CD4-positive, alpha-beta T cell treated with Interleukin-6 at 100 ng/mL for 8 hours (primary cell): ENCODE data around the gene GSG1L.
"Not testable (repeated sequence)": the region's sequence is repeated elsewhere in the genome, so short reads cannot be mapped to it uniquely, and the experiment has no call there.

Experiments used
- DNase-seq: peaks from one replicate; pipeline ENCODE4 v3.0.0-alpha.2; 2020; ENCODE audit warnings: mixed read lengths, low spot score

GSG1L gene

GRCh38 chr16:27950206-27950887, 113.2 kb downstream of the GSG1L start:
- no peak for DNase-seq

- no peak for DNase-seq
Measured at GRCh38 chr16:27947696-27948095, 115.8 kb downstream of the GSG1L start.

- no peak for DNase-seq
Measured at GRCh38 chr16:27945233-27945973, 118.1 kb downstream of the GSG1L start.

GRCh38 chr16:27943766-27944165, 119.7 kb downstream of the GSG1L start:
- no peak for DNase-seq

- DNase-seq, result not testable (repeated sequence)
Measured at GRCh38 chr16:27942071-27942470, 121.4 kb downstream of the GSG1L start.

GRCh38 chr16:27935076-27935475, 128.4 kb downstream of the GSG1L start:
- no peak for DNase-seq

- DNase-seq, result no peak
Measured at GRCh38 chr16:27932542-27933135, 130.9 kb downstream of the GSG1L start.

- DNase-seq, result no peak
Measured at GRCh38 chr16:27929818-27930217, 133.7 kb downstream of the GSG1L start.

- no peak for DNase-seq
Measured at GRCh38 chr16:27928542-27928941, 135.0 kb downstream of the GSG1L start.

- no peak for DNase-seq
Measured at GRCh38 chr16:27927266-27927901, 136.1 kb downstream of the GSG1L start.

GRCh38 chr16:27925612-27926011, 137.9 kb downstream of the GSG1L start:
- no peak for DNase-seq

GRCh38 chr16:27924411-27925118, 138.9 kb downstream of the GSG1L start:
- DNase-seq, result no peak

- no peak for DNase-seq
Measured at GRCh38 chr16:27923751-27924150, 139.8 kb downstream of the GSG1L start.

- no peak for DNase-seq
Measured at GRCh38 chr16:27922433-27922832, 141.1 kb downstream of the GSG1L start.

GRCh38 chr16:27921134-27921533, 142.4 kb downstream of the GSG1L start:
- DNase-seq, result no peak

- no peak for DNase-seq
Measured at GRCh38 chr16:27920391-27920891, 143.1 kb downstream of the GSG1L start.

GRCh38 chr16:27918755-27919154, 144.8 kb downstream of the GSG1L start:
- DNase-seq, result no peak

- DNase-seq, result no peak
Measured at GRCh38 chr16:27917949-27918348, 145.6 kb downstream of the GSG1L start.

- no peak for DNase-seq
Measured at GRCh38 chr16:27911486-27911885, 152.0 kb downstream of the GSG1L start.

GRCh38 chr16:27907457-27907972, 156.0 kb downstream of the GSG1L start:
- DNase-seq, result no peak

GRCh38 chr16:27906883-27907282, 156.6 kb downstream of the GSG1L start:
- no peak for DNase-seq
